Right hindlimb (tissue), 1 donor: Measurements from ENCODE around the gene SEPTIN14.
"Not testable (repeated sequence)": the region's sequence is repeated elsewhere in the genome, so short reads cannot be mapped to it uniquely, and the experiment has no call there.

Experiments
- DNase-seq: peaks from one replicate; pipeline ENCODE4 v3.0.0-alpha.2; 2018

SEPTIN14 gene

GRCh38 chr7:55784151-55784550, 78.4 kb downstream of the SEPTIN14 start:
- DNase-seq: no peak

GRCh38 chr7:55778631-55779030, 83.9 kb downstream of the SEPTIN14 start:
- no peak for DNase-seq

GRCh38 chr7:55776196-55776595, 86.4 kb downstream of the SEPTIN14 start:
- DNase-seq: no peak

- DNase-seq: no peak
Measured at GRCh38 chr7:55775051-55775420, 87.5 kb downstream of the SEPTIN14 start.

GRCh38 chr7:55774327-55775050, 88.1 kb downstream of the SEPTIN14 start:
- DNase-seq: peak; percentile 13

- no peak for DNase-seq
Measured at GRCh38 chr7:55770778-55771177, 91.8 kb downstream of the SEPTIN14 start.

- not testable (repeated sequence) for DNase-seq
Measured at GRCh38 chr7:55753274-55753862, 109.2 kb downstream of the SEPTIN14 start.

GRCh38 chr7:55744706-55745105, 117.8 kb downstream of the SEPTIN14 start:
- DNase-seq: not testable (repeated sequence)
